GM12873 (cell line): ENCODE measurements around the gene TBL1Y.

ENCODE experiments used
- TF ChIP-seq, protein P1 (sequence below): IDR thresholded peaks from 2 replicates; pipeline ENCODE4 v1.5.1; 2012; ENCODE audit warnings: low read depth, mild to moderate bottlenecking, moderate library complexity, low read length, control low read depth; ENCODE audit not compliant: insufficient read depth; ENCODE audit errors: missing control alignments

The TBL1Y gene

DNA sequence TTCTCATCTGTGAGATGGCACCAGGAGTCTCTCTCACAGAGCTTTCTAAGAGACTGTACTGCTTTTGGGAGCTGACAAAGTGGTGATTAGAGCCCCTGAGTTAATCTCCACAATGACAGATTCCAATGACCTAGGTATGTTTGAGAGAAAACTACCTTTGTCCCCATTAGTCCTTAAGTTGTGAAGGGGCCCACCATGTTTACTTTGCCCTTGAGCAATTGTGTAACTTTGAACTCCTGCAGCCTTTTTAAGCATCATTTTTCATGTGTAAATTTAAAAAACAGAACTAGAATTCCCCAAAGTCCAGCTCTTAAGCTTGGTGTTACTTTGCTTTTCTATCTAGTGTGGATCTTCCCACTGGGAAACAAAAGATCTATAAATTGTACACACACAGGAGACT lies 2.9 kb downstream of the TBL1Y start:
- TF ChIP-seq, protein P1, sequence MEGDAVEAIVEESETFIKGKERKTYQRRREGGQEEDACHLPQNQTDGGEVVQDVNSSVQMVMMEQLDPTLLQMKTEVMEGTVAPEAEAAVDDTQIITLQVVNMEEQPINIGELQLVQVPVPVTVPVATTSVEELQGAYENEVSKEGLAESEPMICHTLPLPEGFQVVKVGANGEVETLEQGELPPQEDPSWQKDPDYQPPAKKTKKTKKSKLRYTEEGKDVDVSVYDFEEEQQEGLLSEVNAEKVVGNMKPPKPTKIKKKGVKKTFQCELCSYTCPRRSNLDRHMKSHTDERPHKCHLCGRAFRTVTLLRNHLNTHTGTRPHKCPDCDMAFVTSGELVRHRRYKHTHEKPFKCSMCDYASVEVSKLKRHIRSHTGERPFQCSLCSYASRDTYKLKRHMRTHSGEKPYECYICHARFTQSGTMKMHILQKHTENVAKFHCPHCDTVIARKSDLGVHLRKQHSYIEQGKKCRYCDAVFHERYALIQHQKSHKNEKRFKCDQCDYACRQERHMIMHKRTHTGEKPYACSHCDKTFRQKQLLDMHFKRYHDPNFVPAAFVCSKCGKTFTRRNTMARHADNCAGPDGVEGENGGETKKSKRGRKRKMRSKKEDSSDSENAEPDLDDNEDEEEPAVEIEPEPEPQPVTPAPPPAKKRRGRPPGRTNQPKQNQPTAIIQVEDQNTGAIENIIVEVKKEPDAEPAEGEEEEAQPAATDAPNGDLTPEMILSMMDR, result no peak

DNA sequence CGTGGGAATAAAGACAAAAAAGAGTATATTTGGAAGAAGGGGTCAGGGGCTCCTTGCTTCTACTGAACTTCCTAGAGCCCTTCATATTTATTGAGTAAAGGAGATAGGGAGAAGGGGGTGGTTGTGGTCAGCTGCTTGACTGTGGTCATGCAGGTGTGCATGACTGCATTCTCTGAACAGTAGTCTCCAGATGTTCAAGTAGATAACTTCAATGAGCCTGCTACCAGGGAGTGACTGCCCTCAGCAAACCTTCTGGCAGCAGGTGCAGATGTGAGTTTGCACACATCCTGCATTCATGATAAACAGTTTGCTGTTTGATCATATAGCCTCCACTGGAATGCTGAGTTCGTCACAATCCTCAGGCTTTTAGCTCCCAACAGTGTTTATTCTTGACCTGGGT lies 10.6 kb downstream of the TBL1Y start:
- TF ChIP-seq, protein P1, result no peak

DNA sequence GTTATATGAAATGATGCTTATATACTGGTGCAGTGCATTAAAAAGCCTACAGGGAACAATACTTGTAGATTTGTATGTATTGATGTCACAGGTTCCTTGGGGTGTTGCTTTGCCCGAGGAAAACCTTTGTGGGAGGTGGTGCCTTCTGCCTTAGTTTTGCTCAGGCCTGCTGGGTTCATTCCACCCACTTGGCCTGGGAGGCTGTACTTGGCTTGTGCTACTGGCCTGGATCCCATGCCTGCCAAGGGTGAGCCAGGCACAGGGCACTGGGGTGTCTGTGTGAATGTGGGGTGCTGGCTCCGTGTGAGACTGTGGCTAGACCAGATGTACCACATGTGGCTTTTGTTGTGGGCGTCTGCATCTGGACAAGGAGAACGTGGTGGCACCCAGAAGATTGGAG lies 17.8 kb downstream of the TBL1Y start:
- TF ChIP-seq, protein P1, result no peak

GRCh38 chrY:6929237-6929636 lies 18.7 kb downstream of the TBL1Y start:
- TF ChIP-seq, protein P1, result no peak

DNA sequence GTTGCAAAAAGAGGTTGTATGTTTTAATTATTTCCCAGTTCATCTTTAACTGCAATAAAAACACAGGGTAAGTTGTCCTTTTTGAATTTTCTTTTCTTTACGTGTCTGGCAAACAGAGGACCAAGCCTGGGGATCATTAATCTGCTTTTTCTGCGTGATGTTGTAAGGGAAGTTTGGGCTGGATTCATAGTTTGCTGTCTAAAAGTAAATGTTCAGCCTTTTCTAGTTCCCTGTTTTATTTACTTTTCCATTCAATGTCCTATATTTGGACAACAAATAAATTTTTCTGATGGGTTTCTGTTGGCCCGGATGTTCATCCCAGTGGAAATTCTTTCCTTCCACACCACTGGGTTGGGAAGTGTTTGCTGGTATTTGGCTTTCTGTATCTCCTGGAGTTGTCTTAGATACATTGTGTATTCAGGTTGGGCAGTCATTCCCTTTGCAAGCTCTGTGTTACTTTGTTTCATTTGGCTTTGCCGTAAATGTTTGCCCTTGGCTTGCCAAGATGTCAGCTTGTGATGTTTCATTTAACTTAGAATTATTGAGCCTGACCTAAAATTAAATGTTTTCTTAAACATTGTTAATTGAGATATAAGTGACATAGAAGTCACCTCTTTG lies 21.4 kb downstream of the TBL1Y start:
- TF ChIP-seq, protein P1, result no peak

DNA sequence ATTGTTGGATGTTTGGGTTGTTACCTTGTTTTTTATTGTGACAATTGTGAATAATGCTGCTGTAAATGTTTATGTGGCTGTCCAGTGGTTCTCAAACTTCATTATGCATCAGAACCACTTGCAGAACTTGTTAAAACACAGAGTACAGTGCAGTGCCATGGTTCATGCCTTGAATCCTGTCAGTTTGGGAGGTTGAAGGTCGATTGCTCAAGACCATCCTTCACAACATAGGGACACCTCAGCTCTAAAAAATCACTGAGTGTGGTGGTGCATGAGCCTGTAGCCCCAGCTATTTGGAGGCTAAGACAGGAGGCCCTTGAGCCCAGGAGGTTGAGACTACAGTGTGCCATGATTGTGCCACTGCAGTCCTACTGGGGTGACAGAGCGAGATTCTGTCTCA lies 25.0 kb downstream of the TBL1Y start:
- TF ChIP-seq, protein P1, result no peak

- TF ChIP-seq, protein P1, result no peak
These were observed 37.2 kb downstream of the TBL1Y start for GRCh38 chrY:6947695-6948094.
